Right ventricle myocardium inferior (tissue), 1 donor: ENCODE results near the gene SCOC. TPM values are rescaled to one million over a fixed set of nuclear protein-coding genes. Genes with fewer than 3 reads are reported as not detected.
"Not testable (repeated sequence)": the region's sequence is repeated elsewhere in the genome, so short reads cannot be mapped to it uniquely, and the experiment has no call there.

ENCODE experiments used
- ATAC-seq: fragments of 200-7000 bp; cut with Tn5 transposase; one replicate; pipeline ENCODE4 v1.9.1; 2020; ENCODE audit warnings: mild to moderate bottlenecking, moderate library complexity
- DNase-seq: peaks from one replicate; pipeline ENCODE4 v3.0.0; 2021; ENCODE audit errors: missing footprints
- intact Hi-C: fragments of 100-400 bp; cut with DNase I; formaldehyde crosslinking; loops from one replicate; pipeline ENCODE4 v1.11.0; 2022
- total RNA-seq: library from RNA; stranded (reverse); fragmentation: NEBNext Ultra II Directional; extraction: Animal tissue kit (Norgen Biotek cat#: 25700); gene quantifications from one replicate; pipeline ENCODE4 v1.2.1, GENCODE V29; 2021
- donor health status: DM: no; HTN: yes; CAD: no; lungs with severe emphysema.

Gene SCOC
- total RNA-seq, 1 donor from 2014 or later = 75.3 TPM

DNA sequence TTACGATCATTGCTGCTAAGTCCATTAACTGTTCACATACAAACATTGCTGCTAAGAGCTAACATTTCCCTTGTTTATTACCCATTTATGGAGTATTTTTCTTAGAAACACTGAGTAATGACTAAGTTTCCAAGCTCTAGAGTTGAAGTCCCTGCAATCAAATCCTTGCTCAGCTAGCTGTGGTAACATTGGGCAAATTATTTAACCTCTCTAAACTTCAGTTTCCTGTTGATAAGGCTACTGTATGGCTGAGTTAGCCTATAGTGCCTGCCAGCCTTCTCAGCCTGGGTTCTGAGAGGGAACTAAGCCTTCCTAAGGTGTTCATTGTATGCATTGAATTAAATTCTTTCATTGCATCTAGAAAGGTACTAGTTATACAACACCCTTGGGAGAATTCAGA, 15.2 kb upstream of the SCOC start:
- intact Hi-C loops = no loop called here
- DNase-seq = no peak
- ATAC-seq = no peak

DNA sequence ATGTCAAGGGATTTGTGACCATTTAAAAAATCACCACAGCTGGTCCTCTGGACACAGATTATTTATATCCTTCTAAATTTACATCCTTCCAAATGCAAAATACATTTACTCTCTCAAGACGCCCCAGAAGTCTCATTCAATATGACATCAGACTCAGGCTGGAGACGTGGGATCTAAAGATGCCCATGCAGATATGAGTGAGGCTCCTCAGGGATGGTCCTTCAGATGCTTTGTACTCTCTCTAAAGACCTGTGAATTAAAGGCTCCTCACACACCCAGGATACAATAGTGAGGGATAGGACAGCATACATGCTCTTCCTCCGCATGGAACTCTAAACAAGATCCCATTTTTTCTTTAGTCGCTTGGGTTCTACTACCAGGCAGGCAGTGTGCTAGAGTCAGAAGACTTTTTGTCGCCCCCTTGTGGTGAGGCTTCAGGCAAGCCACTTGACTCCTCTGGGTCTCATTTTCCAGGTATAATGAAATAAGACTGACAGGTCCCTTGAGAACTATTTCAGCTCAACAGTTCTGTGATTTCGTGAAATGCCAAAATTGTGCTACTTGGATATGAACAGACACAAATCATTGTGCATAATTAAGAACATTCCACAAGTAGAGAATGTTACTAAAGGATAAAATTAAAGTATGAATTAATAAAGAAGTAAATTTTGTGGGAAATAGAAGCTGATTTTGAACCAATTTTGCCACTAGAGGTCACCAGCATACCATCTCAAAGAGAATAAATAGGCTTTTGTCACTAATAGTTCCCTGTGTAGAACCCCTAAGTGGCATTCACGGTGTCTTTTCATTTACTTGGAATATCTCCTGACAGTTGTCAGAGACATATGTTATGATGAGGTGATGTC, 13.7 kb upstream of the SCOC start:
- intact Hi-C loops = loop anchor here (5.0 kb wide), 2 partner anchors 253 to 493 kb away; no protein-coding TSS in a partner anchor
- DNase-seq (no peak), ATAC-seq (peak; percentile 73)

DNA sequence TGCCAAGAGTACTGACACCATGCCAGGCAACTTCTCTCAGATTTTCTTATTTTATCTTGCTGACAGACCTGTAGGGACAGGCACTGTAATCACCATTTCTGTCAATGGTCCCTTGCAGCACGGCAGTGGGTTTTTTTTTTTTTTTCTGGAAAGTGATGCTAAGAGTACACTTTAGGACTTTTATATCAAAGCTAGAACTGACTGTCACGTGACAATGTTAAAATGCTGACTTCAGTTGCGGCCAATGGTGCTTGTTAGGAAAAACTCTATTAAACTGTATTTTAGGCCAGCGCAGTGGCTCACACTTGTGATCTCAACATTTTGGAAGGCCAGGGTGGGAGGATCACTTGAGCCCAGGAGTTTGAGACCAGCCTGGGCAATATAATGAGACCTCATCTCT, 12.3 kb upstream of the SCOC start:
- ATAC-seq (no peak), DNase-seq (no peak)
- intact Hi-C loops = loop anchor here (5.0 kb wide), 2 partner anchors 251 to 491 kb away; no protein-coding TSS in a partner anchor

DNA sequence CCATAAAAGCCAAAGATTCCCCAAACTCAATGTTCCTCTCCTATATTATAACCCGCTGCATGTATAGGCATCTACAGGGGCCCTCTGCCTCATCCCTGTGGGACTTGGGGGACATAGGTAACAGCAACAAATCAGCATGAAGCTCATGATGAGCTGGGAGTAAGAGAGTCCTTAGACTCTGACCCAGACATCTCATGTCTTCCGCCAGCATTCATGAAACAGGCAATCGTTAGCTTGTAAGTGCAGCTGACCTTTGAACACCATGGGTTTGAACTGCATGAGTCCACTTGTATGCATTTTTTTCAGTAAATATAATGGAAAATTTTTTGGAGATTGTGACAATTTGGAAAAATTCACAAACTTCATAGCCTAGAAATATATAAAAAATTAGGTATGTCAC, 10.4 kb upstream of the SCOC start:
- DNase-seq (no peak), ATAC-seq (no peak)
- intact Hi-C loops = loop anchor here (5.0 kb wide), 2 partner anchors 249 to 489 kb away; no protein-coding TSS in a partner anchor

DNA sequence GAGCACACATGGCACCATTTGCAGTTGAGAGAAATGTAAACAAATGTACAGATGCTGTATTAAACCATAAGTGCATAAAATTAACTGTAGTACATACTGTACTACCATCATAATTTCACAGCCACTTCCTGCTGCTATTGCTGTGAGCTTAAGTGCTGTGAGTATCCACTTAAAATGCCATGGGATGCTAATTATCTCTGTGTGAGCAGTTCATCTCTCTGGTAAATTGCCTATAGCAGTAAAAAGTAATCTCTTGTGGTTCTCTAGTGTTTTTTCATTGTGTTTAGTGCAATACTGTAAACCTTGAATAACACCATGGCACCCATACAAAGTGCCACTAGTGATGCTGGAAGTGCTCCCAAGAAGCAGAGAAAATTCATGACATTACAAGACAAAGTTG, 9.9 kb upstream of the SCOC start:
- ATAC-seq (no peak), DNase-seq (no peak)
- intact Hi-C loops = loop anchor here (5.0 kb wide), 2 partner anchors 249 to 489 kb away; no protein-coding TSS in a partner anchor

DNA sequence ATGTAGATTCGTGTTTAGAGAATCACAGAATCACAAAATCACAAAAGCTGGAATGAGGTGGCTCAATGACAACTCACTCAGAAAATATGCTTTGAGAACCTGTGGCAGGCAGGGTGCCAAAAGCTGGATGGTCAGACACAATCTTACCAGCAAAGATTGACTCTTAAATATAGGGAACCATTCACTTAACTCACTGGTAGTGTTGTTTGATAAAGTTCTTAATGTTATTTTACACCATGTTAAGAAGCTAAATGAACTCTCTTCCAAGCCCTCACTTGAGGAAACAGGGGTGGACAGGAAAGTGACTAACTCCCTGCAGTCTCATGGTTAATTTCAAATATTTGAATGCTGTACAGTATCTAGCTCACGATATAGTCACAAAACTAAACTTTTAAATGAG, 5.7 kb upstream of the SCOC start:
- intact Hi-C loops = no loop called here
- ATAC-seq = no peak

DNA sequence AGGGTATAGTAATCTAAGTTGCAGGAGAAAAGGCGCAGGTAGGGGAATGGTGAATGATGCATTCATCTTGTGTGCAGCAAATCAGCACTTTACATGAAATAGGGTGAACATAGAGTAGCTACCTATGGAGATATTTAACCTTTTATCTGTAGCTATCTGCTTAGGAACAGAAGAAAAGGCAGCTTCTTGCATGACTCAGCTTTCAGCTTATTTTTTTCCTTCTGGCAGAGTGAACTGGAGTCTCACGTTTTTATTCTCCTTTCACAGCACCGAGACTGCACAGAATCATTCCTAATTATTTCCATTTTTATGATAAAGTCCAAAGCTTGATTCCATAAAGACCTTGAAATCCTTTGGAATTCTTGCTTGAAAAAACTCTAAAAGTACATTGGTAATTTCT, 4.8 kb upstream of the SCOC start:
- ATAC-seq (no peak), DNase-seq (no peak)
- intact Hi-C loops = no loop called here

More for the DNA sequence above, 5.7 kb upstream of the SCOC start:
- DNase-seq = no peak

DNA sequence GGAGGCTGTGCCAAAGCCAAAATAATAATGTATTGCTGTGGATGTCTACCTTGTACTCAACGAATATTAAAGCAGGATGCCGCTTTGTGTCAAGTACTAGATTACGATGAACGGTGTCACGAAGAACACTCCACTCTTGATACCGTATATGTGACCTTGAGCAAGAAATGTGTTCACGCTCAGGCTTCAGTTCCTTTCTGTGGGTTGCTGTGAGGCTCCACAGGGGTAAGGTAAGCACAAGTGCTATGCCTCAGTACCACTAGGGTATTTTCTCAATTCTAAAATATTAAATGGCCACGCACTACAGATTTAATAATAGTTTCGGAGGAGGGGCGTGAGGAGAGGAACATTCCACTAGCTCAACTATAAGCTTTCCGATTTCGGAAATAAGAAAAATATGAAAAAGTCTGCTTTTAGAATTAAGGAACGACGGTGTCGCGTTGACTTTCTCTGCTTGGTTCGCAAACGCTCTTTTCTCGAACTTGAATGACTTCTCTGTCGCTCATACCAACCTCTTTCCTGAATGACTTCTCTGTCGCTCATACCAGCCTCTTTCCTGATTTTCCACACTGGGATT, 607 bp upstream of the SCOC start:
- DNase-seq (no peak), ATAC-seq (peak; percentile 33)
- intact Hi-C loops = loop anchor here (2.0 kb wide), 1 partner anchor 152 kb away; the partner anchor contains the start of gene ELMOD2

DNA sequence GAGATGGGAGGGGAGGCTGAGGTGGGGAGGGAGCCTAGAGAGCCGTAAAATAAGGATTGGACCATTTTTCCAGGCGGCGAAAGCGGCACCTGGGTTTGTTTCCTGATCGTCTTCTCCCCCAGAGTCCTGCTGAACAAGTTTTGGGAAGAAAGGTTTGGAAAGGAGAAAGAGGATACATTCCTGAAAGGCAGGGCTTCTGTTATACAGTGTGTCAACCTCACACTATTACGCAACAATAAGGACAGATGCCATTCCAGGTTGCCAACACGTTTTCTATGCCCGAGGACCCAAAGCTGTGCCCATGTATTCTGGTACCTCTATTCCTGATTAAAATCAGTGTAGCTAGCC, 658 bp downstream of the SCOC start:
- ATAC-seq = no peak
- DNase-seq = no peak
- intact Hi-C loops = loop anchor here (2.0 kb wide), 1 partner anchor 53 kb away; the partner anchor contains the start of gene CLGN

DNA sequence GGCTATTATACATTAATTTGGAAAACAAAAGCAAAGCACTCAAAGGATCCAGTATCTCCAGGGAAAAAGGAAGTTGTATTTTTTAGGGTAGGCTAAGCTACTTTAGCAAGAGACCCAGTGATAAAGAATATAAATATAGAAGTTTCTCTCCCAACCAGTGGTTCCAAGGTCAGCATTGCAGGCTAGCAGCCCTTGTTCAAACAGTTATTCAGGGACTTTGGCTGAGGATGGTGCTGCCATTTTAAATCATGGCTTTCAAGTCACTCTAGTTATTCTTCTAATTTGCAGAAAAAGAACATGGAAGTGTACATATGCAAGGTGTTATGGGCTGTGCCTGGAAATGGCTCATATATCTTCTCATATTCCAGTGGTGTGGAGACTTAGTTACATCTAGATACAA, 9.3 kb downstream of the SCOC start:
- DNase-seq = no peak
- intact Hi-C loops = no loop called here
- ATAC-seq = no peak

DNA sequence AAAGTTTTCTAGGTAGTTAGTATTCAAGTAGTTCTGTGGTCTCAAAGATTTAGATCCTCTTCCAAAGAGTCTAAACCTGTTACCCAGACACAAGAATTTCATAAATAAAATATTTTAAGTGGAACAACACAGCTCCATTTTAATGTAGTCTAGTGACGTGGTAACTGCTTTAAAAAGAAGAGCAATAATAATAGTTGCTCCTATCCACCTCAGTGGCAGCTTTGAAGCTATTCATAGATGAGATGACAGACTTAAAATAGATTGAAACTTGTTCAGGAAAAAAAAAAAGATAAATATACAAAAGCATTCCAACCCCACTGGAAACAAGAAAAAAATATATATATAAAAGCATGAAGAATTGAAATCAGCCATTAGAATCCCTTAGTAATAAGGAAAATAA, 14.6 kb downstream of the SCOC start:
- no peak for ATAC-seq
- DNase-seq = no peak
- intact Hi-C loops = no loop called here

DNA sequence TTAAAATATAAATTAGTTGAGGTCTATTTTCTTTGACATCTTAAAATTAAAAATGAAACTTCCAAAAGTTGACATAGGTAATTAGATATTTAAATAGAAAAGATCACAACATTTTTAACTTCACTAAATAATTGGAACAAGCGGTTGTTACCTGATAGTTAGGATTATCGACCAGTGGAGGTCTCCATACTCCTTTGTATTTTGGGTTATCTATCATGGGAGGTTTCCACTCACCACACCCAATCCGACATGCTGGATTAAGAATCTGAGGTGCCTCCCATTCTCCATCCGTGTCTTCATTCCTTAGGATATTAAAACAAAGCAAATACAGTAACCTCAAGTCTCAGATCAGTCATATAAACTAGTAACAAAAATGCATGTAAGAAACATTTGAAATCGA, 22.2 kb downstream of the SCOC start:
- no peak for DNase-seq
- no peak for ATAC-seq
- intact Hi-C loops = no loop called here

DNA sequence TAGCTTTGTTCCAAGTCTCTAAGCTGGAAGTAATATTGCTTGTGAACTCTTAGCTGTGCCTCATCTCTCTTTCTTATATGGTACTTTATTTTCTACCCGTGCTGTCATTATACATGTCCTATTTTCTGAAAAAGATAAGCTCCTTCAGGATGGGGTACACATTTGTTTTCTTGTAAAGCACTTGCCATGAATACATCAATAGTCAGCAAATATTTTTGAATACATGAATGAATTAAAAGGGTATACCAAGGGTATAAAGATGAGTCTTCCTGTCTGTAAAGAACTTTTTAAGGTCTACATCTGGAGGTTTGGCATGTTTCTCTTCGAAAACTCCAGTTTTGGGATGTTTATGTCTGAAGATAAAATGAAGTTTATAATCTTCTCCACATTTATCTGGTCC, 26.7 kb downstream of the SCOC start:
- DNase-seq (no peak), ATAC-seq (no peak)
- intact Hi-C loops = no loop called here

DNA sequence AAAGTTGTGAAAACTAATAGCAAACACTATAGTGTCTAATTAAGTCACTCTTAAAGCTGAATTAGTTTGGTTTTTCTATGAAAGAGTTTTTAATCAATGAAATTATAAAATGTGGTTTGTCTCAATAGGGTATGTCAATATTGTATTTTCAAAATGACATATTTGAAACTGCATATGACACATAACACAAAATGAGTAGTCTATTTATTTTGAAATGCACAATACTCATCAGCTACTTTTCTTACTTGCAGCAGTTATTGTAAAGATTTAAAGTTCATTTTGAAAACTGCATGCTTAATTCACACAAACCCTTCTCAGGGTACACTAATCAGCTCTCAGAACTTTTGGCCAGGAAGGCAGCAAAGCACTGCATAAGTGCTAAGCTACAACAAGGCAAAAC, 32.8 kb downstream of the SCOC start:
- intact Hi-C loops = no loop called here
- no peak for ATAC-seq
- no peak for DNase-seq

DNA sequence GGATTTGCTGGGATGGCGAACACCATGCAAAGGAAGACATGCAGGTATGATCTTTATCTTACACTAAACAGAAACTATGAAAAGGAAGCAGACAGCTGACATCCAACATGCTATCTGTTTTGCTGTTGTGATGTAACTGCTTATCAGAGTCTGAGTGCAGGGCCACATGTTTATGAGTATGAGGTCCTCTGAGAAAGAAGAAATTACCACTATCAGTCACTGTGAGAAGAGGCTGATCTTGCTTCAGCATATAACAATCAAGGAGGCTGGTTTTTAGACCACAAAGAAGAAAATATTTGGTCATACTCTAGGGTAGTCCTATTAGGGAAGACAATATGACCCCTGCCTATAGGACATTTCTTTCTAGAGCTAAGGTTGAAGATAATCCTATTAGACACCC, 35.5 kb downstream of the SCOC start:
- DNase-seq (no peak), ATAC-seq (no peak)
- intact Hi-C loops = no loop called here

DNA sequence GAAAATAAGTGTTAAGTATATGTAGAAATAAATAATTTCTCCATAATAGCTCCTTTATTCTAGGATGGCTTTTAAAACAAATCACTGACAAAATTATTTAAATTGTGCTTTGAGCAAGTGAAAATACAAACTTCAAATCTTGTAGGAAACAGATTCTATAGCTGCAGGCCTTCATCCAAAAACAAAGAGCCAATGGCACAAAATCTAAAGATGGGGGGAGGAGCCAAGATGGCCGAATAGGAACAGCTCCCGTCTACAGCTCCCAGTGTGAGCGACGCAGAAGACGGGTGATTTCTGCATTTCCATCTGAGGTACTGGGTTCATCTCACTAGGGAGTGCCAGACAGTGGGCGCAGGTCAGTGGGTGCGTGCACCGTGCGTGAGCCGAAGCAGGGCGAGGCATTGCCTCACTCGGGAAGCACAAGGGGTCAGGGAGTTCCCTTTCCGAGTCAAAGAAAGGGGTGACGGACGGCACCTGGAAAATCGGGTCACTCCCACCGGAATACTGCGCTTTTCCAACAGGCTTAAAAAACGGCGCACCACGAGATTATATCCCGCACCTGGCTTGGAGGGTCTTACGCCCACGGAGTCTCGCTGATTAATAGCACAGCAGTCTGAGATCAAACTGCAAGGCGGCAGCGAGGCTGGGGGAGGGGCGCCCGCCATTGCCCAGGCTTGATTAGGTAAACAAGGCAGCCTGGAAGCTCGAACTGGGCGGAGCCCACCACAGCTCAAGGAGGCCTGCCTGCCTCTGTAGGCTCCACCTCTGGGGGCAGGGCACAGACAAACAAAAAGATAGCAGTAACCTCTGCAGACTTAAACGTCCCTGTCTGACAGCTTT, 39.9 kb downstream of the SCOC start:
- intact Hi-C loops, ATAC-seq, DNase-seq: not testable (repeated sequence)

DNA sequence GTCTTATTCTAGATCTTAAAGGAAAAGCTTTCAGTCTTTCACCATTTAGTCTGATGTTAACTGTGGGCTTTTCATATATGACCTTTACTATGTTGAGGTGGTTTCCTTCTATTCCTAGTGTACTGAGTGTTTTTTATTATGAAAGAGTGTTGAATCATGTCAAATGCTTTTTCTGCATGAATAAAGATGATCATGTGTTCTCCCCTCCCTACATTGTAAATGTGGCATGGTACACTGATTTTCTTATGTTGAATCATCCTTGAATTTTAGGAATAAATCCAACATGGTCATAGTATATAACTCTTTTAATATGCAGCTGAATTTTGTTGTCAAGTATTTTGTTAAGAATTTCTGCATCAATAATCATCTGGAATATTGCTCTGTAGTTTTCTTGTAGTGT, 49.7 kb downstream of the SCOC start:
- intact Hi-C loops = loop anchor here (10.0 kb wide), 1 partner anchor 182 kb away; no protein-coding TSS in a partner anchor

DNA sequence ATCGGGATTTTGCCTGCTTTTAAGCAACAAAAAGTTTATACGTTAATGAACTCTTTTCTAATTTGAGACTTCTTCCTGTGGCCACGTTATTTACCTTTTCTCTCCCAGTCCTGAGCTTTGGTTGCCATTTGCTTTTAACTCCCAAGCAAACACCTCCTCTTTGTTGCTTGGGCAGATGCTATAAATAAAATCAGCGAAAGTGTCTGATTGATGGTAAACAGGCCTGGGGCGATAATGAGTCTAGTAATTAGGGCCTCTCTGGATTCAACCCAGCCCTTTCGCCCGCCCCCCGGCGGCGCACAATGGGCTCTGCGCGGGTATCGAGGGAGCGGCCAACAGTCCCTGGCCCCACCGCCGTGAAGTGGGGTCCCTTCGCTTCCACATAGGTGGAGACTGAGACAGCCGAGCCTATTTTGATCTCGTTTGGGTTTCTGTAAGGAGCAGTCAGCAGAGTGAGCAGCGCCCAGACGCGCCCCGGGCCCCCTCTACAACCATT, 53.2 kb downstream of the SCOC start:
- DNase-seq (peak; percentile 66), ATAC-seq (peak; percentile 85)
- intact Hi-C loops = loop anchor here (2.0 to 10.0 kb wide), 3 partner anchors 52 to 178 kb away; partner anchors contain the start of gene ELMOD2

More for the DNA sequence above, 49.7 kb downstream of the SCOC start:
- DNase-seq (no peak), ATAC-seq (no peak)
